GM19438 (cell line): ENCODE data around the gene AHNAK2.
A peak's percentile ranks its signal among the peaks of the same experiment; 100 is the strongest.

Experiments
- ATAC-seq: cut with Tn5 transposase; IDR thresholded peaks from one replicate; pipeline ENCODE4 v1.9.1; 2021; ENCODE audit warnings: low read depth; ENCODE audit not compliant: unreplicated experiment

Gene AHNAK2

DNA sequence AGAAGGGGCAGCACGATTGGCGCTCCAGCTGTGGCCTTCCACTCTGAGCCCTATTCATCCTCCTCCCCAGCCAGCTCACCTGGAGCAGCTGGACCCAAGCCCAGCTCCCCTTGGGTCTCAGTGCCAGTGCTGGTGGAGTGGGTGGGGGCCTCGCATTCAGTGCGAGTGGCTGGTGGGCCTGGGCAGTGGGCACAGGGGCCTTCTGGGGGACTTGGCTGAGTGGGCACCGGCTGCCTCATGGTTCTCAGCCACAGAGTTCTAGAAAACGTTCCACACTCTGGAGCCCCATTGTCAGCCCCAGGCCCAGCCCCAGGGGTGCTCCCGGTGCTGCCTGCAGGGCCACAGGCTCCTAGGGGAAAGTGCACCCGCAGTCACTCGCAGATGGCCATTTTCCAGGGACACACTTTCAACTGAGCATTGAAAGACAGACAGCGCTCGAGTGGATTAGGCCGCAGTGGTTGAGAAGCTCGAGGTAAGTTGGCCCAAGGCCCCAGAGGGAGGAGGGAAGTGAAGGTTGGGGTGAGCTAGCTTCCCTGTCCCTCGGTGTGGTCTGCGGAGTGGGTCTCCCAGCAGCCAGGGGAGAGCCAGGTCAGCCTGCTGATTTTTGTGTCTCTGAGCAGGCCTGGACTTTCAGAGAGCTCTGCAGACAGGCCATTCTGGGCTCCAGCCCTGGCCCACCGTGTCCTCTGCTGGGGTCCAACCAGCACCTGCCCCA lies 11.2 kb upstream of the AHNAK2 start:
- no peak for ATAC-seq

DNA sequence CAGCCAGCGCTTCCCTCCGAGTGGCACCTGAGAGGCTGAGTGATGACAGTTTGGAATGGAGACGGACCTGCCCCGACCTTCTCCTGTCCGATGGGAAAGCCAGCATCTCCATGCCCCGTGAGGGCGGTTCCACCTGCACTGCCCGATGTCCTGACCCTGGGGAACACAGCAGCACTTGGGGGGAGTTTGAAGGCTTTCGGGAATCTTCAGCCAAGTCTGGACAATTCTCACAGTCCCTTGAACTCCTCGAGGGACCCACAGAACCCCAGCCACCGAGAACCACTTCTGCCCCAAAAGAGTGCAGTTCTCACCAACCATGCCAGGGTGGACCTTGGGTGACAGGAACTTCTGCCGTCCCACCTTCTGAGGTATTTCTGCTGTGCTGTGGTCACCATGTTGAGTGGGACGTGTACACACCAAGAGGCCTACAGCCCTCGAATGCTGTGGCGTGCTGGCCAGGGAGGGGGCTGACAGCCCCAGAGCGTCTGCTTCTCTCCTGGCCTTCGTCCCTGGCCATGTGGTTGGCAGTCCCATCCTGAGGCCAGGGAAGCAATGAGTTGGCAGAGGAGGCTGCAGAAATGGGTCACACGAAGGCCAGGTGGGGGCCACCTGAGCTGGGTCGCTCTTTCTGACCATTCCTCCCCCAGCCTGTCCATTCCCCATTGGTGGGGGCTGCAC lies 8.5 kb upstream of the AHNAK2 start:
- no peak for ATAC-seq

DNA sequence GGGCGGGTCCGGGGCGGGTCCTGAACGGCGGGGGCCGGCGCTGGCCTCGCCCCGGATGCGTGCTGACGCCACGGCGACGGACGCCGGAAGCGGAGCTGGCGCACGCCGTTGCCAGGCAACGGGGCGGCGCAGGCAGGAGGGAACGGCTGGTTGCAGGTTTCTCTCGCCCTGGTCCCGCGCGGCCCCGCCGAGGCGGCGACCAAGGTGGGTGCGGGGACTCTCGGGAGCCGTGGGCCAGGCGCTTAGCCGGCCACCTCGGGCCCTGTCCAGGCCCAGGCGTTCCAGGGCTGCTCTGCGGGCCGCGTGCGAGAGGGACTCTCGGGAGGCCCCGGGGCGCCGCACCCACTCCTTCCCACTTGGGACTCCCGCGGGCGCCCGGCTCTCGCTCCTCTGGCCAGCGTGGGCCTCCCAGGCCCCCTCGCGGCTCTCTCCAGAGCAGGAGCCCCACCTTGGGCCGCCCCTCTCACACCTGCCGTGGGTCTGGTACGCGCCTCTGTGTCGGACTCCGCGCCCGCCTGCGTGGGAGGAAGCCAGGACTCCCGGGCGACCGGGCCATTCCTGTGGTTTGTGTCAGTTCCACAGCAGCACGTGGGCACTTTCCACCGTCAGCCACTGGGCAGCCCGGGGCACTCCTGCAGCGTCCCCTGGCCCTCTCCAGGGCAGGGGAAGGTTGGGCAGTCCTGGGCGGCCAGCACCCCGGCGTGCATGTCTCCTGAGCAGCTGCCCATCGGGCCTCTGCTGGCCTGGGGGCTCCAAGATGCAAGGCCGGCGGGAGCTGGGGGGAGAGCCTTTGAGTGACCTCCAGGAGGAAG lies 7.7 kb upstream of the AHNAK2 start, which contains the start of gene CLBA1:
TSS of gene CLBA1 (plus strand) at position 114 of the 812 bp plus-strand sequence. CDS start at position 758, 644 bp downstream.
- ATAC-seq, result peak; percentile 93

DNA sequence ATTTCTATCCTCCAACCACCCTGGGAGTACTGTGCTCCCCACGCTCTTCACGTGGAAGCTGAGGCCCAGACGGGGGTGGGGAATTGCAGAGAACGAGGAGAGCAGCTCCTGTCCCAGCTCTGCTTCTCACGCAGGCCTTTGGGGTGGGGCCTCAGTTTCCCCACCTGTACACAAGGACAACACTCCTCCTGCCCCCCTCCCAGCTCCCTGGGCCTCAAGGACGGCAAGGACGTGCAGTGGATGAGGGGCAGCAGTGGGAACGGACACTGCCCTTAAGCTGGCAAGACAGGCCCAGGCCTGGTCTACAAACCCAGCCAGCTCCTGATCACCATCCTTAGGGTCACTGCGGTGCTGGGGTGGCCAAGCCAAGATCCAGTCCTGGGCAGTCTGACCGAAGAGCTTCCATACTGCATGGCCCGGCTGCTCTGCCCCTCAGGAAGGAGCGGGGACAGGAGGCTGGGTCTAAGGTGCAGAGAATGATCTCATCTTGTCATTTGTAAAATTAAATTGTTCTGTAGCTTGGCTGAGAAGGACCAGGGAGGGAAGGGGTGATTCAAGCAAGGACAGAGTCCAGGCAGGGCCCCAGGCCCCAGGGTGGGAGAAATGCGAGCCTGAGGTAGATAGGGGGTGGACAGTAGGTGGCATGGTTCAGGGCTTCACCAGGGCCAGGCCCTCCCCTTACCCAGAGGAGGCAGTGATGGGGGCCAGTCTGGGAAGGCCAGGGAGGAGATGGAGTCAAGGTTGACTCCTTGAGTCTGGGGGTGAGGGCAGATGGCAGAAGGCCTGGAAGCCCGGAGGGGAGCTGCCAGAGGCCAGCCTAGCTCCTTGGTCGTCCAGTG lies 6.1 kb upstream of the AHNAK2 start:
- no peak for ATAC-seq

DNA sequence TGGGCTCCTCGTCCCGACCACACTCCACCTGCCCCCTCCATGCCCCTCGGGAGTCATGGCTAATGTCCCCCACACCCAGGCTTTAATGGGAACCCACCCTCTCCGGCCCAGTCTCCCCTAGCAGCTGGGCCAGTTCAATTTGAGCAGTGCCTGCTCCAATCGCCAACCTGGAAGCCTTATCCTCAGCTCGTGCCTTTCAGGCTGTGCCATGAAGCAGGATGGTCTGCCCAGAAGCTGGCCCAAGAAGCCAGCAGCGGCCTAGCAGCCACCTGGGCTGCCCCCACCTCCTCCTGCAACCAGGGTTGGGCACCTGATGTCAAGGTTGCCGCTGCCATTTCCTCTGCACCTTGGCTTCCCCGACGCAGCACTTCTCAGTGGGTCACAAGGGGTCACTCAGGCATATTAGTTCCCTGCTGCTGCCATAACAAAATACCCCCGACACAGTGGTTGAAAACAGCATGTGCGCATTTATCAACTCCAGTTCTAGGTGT lies 5.1 kb upstream of the AHNAK2 start:
- ATAC-seq, result no peak

DNA sequence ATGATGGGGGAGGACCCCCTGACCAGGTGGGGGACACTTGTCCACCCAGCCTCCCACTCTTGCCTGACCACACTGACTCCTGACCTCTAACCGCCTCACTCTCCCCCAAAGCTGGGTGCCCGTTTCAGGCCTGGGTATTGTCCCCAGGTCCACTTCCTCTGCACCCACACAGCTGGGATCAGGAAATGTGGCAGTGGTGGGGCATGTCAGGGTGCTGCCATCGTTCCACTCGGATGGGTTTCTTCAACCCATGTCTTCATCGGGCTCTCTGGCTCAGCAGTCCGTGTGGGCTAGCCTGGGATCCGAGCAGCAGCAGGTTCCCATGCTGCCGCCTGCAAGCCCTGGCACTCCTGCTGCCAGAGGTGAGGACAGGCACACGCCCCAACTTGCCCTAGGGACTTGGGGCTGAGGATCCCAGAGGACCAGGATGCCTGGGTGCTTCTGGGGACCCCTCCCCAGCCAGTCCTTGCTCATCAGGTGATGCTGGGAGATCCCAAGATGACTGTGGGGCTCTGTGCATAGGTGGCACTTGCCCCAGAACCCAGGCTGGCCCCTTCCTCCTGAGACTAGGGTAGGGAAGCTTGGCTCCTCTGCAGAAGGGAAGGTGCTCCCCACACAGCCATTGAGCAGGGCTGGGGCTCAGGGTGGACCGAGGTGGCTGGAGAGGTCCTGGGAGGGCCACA lies 4.5 kb upstream of the AHNAK2 start:
- ATAC-seq, result no peak

DNA sequence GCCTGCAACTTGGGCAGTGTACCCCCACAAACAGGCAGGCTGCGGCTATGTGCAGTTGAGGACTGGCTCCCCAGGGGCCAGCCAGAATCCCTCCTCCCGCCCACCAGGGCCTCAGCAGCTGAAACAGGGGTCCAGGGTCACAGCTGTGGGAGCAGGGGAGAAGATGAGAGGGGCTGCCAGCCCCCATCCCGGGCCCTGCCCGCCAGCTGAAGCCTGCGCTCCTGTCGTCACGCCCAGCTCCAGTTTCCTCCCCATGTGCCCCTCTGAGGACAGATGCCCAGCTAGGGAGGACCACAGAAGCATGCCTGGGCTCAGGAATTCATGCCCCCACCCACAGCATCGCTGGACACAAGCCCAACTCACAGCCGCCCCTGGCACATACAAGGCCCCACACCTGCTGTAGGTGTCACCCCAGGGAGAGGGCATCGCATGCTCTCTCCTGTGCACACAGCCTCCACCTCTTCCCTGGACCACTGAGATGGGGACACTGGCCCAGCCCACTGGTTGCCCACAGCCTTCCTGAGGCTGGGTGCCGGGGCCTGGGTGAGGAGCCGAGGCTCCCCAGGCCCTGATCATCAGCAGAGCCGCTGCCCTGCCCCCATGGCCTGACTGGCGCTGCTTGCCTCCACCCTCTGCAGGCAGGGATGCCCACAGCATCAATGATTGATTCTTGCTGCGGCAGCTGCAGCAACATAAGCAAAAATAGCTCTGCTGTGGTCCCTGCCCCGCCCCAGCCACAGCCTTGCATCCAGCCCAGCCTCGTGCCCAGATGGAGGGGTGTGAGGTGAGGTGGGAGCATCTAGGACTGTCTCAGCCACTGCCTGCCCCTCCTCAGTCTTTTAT lies 3.7 kb upstream of the AHNAK2 start:
- ATAC-seq, result no peak

DNA sequence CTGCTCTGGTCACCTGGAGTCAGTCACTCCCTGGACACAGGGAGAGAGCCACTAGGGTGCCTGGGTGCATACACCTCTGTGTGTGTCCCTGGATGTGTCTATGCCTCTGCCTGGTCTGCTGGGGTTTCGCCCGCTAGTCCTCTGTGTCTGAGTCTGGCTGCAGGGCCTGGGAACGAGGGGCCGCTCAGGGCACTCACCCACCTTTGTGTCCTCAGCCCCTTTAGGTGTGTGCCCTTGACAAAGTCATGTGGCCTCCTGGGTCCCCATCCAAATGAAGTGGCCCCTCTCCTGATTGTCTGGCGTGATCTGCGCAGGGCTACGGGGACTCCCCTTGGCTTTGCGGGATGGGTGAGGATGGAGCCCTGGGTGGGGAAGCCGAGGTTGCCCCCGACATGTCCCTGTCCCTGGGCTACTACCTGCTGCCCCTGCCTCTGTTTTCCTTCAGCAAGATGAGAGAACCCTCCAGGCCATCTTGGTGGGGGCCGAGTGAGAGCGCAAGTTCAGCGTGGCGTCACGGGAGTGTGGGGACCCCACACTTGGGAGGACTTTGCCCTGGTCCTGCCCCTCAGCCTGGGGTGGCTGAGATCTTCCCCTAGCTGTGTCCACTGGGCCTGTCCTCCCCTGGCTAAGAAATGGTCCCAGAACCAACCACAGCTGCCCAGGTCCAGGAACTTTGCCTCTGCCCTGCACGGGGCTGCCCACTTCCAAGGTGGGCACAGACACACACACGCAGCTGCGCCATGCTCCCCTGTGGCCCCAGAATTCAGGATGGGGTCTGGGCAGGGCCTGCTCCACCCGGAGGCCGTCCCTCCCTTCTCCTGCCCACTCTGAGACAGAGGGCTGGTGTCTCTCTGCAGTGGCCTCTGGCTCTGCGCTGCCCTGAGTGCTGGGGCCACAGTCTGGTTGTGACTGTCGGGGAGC lies 2.7 kb upstream of the AHNAK2 start:
- ATAC-seq, result no peak

DNA sequence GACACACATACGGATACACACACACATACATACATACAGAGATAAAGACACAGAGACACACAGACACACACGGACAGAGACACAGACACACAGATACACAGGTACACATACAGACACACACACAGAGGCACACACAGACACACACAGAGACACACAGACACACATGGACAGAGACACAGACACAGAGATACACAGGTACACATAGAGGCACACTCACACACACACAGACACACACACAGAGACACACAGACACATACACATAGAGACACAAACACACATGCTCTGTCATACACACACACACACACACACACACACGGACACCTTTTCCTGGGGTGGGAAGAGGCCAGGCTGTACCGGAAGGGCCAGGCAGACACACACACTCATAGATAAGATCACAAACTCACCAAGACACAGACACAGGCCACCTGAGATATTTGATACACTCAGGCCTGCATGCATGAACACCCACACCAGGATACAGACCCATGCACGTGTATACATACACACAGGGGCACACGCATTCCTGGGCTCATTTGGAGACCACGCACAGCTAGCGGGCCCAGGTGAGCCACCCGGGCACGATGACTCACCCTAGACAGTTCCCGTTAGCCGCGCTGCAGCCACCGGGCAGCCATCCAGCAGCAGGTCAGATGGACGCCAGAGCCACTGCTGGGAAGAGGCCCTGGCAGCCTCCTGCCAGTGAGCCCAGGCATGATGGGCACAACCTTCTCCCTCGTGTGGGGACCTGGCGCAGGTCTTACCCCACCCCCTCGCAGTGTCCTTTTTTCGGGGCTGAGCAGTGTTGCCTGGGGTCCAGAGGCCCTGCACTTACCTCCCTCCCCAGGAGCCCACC lies 1.8 kb upstream of the AHNAK2 start:
- no peak for ATAC-seq

DNA sequence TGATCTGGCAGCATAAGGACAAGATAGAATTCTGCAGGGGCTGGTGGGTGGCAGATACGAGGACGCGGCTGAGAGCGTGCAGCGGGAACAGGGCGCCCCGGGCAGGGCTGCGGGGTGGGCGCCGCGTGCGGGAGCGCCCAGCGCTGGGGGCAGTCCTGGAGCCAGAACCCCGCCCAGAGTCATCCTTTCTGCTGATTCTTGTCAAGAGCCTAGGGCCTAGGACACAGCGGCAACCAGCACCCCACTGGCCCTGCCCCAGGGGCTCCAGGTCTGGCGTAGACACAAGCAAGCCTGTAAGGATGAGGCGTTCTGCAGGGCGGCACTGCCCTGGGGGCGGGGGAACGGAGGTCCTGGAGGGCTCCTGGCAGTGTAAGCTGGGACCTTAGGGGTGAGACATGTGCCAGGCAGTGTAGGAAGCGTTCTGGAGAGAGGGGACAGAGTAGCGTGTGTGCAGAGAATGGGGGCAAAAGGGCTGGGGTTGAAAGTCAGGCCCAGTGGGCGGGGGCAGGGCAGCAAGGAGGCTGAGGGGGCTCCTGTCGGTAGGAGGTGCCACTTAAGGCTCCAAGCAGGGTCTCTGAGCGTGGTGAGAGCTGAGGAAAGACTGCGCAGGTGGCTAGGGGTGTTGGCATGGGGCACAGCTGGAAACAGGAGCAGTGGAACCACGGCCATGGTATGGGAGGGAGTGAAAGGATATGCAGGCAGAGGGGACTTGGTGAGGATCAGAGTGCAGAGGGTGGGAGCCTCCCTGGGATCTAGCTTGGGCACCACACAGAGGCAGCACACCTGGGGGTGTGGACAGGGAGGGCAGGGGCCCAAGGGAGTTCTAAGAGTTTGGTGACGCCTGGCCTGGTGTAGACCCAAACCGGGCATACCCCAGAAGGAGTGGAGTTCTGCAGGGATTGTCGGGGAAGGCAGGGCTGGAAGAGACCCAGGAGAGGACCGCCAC lies 845 bp upstream of the AHNAK2 start:
- no peak for ATAC-seq

DNA sequence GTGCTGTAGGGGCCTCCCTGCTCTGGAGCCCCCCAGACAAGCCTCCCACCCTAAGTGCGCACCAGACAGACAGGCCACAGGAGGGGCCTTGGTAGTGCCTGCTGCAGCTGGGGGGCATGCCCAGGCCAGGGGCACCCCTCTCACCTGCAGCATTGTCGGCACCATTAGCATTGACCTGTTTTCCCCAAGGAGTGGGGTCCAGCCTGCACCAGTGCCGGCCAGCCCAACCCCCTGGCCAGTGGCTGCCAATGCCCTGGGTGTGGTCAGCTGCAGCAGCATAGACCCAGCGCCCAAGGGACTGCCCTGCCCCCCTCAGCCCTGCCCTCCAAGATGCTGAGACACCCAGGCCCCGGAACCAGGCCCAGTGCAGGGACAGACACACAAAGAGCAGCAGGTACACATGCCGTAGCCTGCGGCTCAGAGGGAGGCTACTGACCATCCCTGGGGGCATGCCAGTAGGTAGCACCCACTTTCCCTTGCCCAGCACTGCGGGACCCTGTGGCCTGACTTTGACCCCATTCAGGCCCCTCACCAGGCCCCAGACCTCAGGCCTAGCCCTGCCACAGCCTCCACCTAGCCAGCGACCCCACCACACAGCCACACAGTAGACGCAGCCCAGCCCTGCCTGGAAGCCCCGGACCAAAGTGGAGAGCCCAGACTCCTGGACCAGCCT lies 1.0 kb downstream of the AHNAK2 start:
- ATAC-seq, result no peak

DNA sequence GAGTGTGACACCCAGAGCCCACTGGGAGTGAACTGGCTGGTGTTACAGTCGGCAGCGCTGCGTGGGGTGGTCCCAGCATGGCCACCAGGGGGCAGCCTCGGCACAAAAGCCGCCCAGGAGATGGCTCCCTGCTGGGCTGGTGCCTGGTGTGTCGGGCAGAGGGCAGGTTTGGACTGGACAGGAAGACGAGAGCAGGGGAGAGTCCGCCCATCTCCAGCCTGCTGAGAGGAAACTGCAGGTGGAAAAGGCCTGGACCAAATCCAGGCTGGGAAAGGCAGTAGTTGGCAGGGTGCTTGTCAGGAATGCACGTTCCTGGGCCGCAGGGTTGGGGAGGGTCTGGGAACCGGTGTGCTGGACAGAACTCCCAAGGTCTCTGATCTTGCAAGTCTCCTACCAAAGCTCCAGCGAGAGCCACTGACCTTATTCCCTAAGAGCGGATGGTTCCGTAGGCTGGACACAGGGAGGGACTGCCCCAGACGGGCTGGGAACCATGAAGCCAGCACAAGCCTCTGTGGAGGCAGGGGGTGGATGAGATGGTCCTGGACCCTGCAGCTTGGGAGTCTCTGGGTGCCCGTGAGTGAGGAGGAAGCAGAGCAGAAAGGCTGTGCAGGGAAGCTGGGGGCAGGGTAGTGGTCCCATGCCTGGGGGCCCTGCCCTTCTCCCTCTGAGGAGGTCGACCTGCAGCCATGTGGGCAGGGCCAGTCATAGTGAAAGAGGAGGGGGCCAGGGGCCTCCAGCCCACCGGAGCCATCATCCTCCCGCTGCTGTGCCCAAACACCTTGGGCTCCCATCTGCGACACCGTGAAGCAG lies 1.8 kb downstream of the AHNAK2 start:
- ATAC-seq, result peak; percentile 49

DNA sequence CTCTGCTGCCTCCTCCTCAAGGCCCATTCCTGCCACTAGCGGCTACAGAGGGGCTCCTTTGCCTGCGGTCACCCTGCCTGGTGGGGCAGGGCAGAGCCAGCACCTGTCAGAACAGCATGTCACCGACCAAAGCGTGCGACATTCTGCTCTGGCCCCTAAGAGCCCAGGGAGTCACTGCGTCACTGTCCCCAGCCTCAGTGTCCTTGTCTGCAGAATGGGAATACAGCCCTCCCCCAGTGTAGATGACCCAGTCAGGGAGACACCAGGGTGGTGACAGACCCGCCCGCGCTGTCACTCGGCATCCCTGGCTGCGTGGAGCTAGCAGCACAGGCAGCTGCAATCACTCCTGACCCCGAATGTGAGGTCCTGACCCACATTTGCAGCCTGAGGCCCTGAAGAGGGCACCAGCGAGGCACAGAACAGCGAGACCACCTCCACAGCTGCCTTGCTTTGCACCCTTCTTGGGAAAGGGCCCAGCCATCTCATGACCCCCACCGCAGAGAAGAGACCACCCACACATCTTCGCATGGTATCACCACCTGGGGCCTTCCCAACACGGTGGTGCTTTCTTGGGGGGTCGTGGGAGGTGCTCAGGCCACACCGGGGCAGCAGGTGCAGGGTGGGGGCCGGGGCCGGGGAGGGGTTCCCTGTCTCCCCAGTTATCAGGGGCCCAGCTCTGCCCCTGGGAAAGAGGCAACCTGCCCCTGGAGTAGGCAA lies 2.5 kb downstream of the AHNAK2 start:
- ATAC-seq, result no peak
